Panc1 (cell line): ENCODE data around the gene GPBAR1. TPM values are rescaled to one million over a fixed set of nuclear protein-coding genes. Genes with fewer than 3 reads are reported as not detected.

ENCODE experiments used
- ATAC-seq: fragments of 200-7000 bp; cut with Tn5 transposase; 2 replicates; pipeline ENCODE4 v1.9.1; 2020; ENCODE audit warnings: mild to moderate bottlenecking, moderate library complexity
- BruUV-seq: library from RNA; stranded (reverse); fragments of 400-500 nt; replicated peaks from 2 replicates; lab custom pipeline; 2021; lab: Mats Ljungman, UMichigan
- CTCF ChIA-PET: fragments of 300-600 bp; sonication (Branson Sonifier 250); formaldehyde crosslinking; loops from one replicate; lab custom pipeline; 2022; ENCODE audit warnings: antibody characterized with exemption; lab: Charles Lee
- POLR2A ChIA-PET: fragments of 300-600 bp; sonication (Branson Sonifier 250); formaldehyde crosslinking; loops from one replicate; lab custom pipeline; 2022; ENCODE audit warnings: antibody characterized with exemption; lab: Charles Lee
- DNase-seq: peaks from one replicate; pipeline ENCODE4 v3.0.0-alpha.2; 2010; ENCODE audit warnings: low read depth, low spot score
- H3K27ac ChIP-seq: 2 replicates; pipeline ENCODE4 v1.5.1; 2011; ENCODE audit warnings: mild to moderate bottlenecking, low read length, inconsistent platforms
- H3K27me3 ChIP-seq: fragments of 200-500 bp; sonication (Bioruptor generic); 2 replicates; pipeline ENCODE4 v1.6.0; 2014; ENCODE audit warnings: low read length, inconsistent platforms; ENCODE audit not compliant: control insufficient read depth, insufficient read depth
- H3K36me3 ChIP-seq: fragments of 200-500 bp; sonication (Bioruptor generic); 2 replicates; pipeline ENCODE4 v1.5.1; 2014; ENCODE audit warnings: inconsistent platforms, mild to moderate bottlenecking, low read length, moderate library complexity; ENCODE audit not compliant: control insufficient read depth, insufficient read depth
- H3K4me1 ChIP-seq: 2 replicates; pipeline ENCODE4 v1.5.1; 2011; ENCODE audit warnings: inconsistent platforms, mild to moderate bottlenecking, low read length, moderate library complexity; ENCODE audit not compliant: control insufficient read depth, insufficient read depth
- H3K4me3 ChIP-seq, 2 experiments: 2 replicates each; pipeline ENCODE4 v1.5.1; 2011 to 2012; ENCODE audit warnings: low read depth in 2 of 2, low read length in 2 of 2, mild to moderate bottlenecking in 2 of 2, inconsistent platforms in 1 of 2, moderate library complexity in 1 of 2
- H3K9me3 ChIP-seq: fragments of 200-500 bp; sonication (Bioruptor generic); 2 replicates; pipeline ENCODE4 v1.5.1; 2014; ENCODE audit warnings: low read depth, mild to moderate bottlenecking, inconsistent platforms, low read length, moderate library complexity; ENCODE audit not compliant: control insufficient read depth, insufficient read depth
- POLR2AphosphoS5 ChIP-seq: IDR thresholded peaks from 2 replicates; pipeline ENCODE4 v1.6.1; 2012; ENCODE audit warnings: mild to moderate bottlenecking, low read depth, low read length, moderate library complexity
- SIN3A ChIP-seq: IDR thresholded peaks from 2 replicates; pipeline ENCODE4 v1.6.1; 2012; ENCODE audit warnings: low read depth, mild to moderate bottlenecking, low read length, moderate library complexity, borderline replicate concordance; ENCODE audit not compliant: insufficient read depth
- TCF7L2 ChIP-seq: IDR thresholded peaks from 2 replicates; pipeline ENCODE4 v1.6.1; 2011; ENCODE audit warnings: mild to moderate bottlenecking, low read depth, low read length, inconsistent platforms
- in situ Hi-C: cut with HindIII; loops from 2 replicates; pipeline ENCODE4 v1.10.0; 2016; ENCODE audit warnings: low sequenced_read_pairs, low pct_unique_long_range_greater_than_20kb
- intact Hi-C: fragments of 100-400 bp; cut with micrococcal nuclease; formaldehyde crosslinking; loops from one replicate; pipeline ENCODE4 v1.10.0; 2022; ENCODE audit not compliant: unreplicated experiment
- total RNA-seq: library from RNA; stranded (reverse); gene quantifications from one replicate; pipeline ENCODE4 v1.2.1, GENCODE V29; 2021; ENCODE audit not compliant: unreplicated experiment
- TF ChIP-seq, protein P1 (sequence below), 2 experiments: IDR thresholded peaks; 2 replicates each; pipeline ENCODE4 v1.6.1; 2011 to 2012; ENCODE audit warnings: low read depth in 2 of 2, control low read depth in 1 of 2, low read length in 1 of 2, mild to moderate bottlenecking in 1 of 2, moderate library complexity in 1 of 2; ENCODE audit not compliant: insufficient read depth in 1 of 2
- TF ChIP-seq, protein P2 (sequence below): fragments of 450-650 bp; IDR thresholded peaks from 2 replicates; pipeline ENCODE4 v1.5.1; 2017; ENCODE audit warnings: mild to moderate bottlenecking

The GPBAR1 gene
- total RNA-seq, 1 experiment from 2014 or later: 0.18 TPM

GRCh38 chr2:218305383-218305782 lies 44.6 kb downstream of the GPBAR1 start:
- no peaks in the 10 kb centered on the region for H3K27me3 ChIP-seq
- no TSS peak for BruUV-seq
- ChIA-PET POLR2A (no interaction called here), CTCF (no interaction called here)
- no peak overlapping the region for H3K27ac ChIP-seq
- no peak for TF ChIP-seq TCF7L2
- no peak for DNase-seq
- H3K36me3 ChIP-seq: no peaks in the 10 kb centered on the region
- in situ Hi-C loops (no loop called here), intact Hi-C loops (no loop called here)
- H3K4me3 ChIP-seq: no peak overlapping the region
- no peaks in the 10 kb centered on the region for H3K9me3 ChIP-seq
- H3K4me1 ChIP-seq: peaks cover 2% of the 10 kb centered on the region; the same call in 1 of the 2 replicates
- ATAC-seq: no peak

DNA sequence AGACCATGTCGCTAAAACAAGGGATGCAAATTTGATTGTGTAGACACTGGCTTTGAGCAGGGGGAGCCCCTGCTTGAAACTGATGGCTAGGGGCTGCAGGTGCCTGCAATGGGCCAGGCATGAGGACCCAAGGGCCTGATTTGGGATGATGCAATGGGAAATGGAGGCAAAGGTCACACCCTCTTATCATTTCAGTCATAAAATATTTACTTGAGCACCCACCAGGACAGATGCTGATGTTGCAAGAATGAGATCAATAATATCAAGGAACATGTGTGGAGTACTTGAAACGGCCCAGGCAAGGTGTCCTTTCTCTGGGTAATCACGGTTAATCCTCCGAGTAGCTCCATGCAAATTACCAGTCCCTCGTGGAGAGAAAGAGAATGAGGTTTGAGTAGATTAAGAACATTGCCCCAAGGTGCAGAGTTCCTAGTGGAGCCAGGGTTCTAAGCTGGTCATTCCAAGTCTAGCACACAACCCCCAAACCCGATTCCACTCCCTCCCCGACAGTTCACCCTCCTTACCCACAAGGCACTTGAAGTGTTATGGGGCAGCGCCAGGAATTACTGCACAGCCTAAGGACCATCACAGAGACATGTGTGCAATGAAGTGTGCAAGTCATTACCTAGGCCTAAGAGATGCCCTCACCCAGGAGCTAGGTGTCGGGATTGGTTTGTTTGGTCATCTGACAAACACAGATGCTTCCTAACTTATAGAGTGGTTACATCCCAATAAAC lies 45.5 kb downstream of the GPBAR1 start:
- TF ChIP-seq, protein P1, sequence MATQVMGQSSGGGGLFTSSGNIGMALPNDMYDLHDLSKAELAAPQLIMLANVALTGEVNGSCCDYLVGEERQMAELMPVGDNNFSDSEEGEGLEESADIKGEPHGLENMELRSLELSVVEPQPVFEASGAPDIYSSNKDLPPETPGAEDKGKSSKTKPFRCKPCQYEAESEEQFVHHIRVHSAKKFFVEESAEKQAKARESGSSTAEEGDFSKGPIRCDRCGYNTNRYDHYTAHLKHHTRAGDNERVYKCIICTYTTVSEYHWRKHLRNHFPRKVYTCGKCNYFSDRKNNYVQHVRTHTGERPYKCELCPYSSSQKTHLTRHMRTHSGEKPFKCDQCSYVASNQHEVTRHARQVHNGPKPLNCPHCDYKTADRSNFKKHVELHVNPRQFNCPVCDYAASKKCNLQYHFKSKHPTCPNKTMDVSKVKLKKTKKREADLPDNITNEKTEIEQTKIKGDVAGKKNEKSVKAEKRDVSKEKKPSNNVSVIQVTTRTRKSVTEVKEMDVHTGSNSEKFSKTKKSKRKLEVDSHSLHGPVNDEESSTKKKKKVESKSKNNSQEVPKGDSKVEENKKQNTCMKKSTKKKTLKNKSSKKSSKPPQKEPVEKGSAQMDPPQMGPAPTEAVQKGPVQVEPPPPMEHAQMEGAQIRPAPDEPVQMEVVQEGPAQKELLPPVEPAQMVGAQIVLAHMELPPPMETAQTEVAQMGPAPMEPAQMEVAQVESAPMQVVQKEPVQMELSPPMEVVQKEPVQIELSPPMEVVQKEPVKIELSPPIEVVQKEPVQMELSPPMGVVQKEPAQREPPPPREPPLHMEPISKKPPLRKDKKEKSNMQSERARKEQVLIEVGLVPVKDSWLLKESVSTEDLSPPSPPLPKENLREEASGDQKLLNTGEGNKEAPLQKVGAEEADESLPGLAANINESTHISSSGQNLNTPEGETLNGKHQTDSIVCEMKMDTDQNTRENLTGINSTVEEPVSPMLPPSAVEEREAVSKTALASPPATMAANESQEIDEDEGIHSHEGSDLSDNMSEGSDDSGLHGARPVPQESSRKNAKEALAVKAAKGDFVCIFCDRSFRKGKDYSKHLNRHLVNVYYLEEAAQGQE (IDR thresholded peaks at IDR 0.05; ENCODE audit: insufficient read depth in 1 of 2, low read depth in 2 of 2, low read length in 1 of 2): no peak
- TF ChIP-seq TCF7L2 (no peak), SIN3A (no peak), POLR2AphosphoS5 (no peak)
- TF ChIP-seq, protein P2, sequence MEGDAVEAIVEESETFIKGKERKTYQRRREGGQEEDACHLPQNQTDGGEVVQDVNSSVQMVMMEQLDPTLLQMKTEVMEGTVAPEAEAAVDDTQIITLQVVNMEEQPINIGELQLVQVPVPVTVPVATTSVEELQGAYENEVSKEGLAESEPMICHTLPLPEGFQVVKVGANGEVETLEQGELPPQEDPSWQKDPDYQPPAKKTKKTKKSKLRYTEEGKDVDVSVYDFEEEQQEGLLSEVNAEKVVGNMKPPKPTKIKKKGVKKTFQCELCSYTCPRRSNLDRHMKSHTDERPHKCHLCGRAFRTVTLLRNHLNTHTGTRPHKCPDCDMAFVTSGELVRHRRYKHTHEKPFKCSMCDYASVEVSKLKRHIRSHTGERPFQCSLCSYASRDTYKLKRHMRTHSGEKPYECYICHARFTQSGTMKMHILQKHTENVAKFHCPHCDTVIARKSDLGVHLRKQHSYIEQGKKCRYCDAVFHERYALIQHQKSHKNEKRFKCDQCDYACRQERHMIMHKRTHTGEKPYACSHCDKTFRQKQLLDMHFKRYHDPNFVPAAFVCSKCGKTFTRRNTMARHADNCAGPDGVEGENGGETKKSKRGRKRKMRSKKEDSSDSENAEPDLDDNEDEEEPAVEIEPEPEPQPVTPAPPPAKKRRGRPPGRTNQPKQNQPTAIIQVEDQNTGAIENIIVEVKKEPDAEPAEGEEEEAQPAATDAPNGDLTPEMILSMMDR: no peak
- CTCF ChIA-PET: no interaction called here

GRCh38 chr2:218307415-218308090 lies 46.7 kb downstream of the GPBAR1 start:
- Histone ChIP-seq H3K27me3 (no peaks in the 10 kb centered on the region), H3K4me3 (no peak overlapping the region), H3K36me3 (no peaks in the 10 kb centered on the region), H3K27ac (no peak overlapping the region), H3K9me3 (no peaks in the 10 kb centered on the region), H3K4me1 (no peaks in the 10 kb centered on the region)
- TF ChIP-seq POLR2AphosphoS5 (no peak), SIN3A (no peak)
- TF ChIP-seq, protein P2: no peak
- ATAC-seq (no peak), DNase-seq (no peak)
- in situ Hi-C loops: no loop called here
- ChIA-PET POLR2A (no interaction called here), CTCF (no interaction called here)
- BruUV-seq: no TSS peak
- intact Hi-C loops: no loop called here

More for the DNA sequence above, 45.5 kb downstream of the GPBAR1 start:
- no peaks in the 10 kb centered on the region for H3K9me3 ChIP-seq
- intact Hi-C loops: no loop called here
- no peak for DNase-seq
- BruUV-seq: no TSS peak
- no peak overlapping the region for H3K27ac ChIP-seq
- no peaks in the 10 kb centered on the region for H3K4me1 ChIP-seq
- no peaks in the 10 kb centered on the region for H3K36me3 ChIP-seq
- in situ Hi-C loops: no loop called here
- no peak overlapping the region for H3K4me3 ChIP-seq
- POLR2A ChIA-PET: no interaction called here
- H3K27me3 ChIP-seq: no peaks in the 10 kb centered on the region
- ATAC-seq: no peak
